HEK293 (cell line): Measurements from ENCODE around the gene ABLIM2.

Experiments
- CTCF ChIA-PET: fragments of 350-600 bp; formaldehyde crosslinking; extraction: SDS; loops from one replicate; lab custom pipeline; 2021; ENCODE audit warnings: antibody characterized with exemption; lab: Yijun Ruan, JAX
- POLR2A ChIA-PET: fragments of 300-600 bp; formaldehyde crosslinking; extraction: SDS; loops from one replicate; lab custom pipeline; 2020; ENCODE audit warnings: antibody characterized with exemption, inconsistent platforms; lab: Yijun Ruan, JAX
- H3K27ac ChIP-seq: fragments of 200-500 bp; sonication (Bioruptor generic); 2 replicates; pipeline ENCODE4 v1.5.1; 2014; ENCODE audit warnings: low read depth, low read length, control low read depth, inconsistent platforms; ENCODE audit errors: extremely low read depth
- H3K36me3 ChIP-seq, 2 experiments: fragments of 200-500 bp in 1 of 2; sonication (Bioruptor generic) in 1 of 2; 1 replicate in 1 of 2; 2 replicates in 1 of 2; pipeline ENCODE4 v1.5.1; 2014 to 2017; ENCODE audit warnings: inconsistent platforms in 2 of 2, low read length in 2 of 2; ENCODE audit not compliant: control insufficient read depth in 2 of 2, insufficient read depth in 1 of 2
- H3K4me1 ChIP-seq: fragments of 200-500 bp; sonication (Bioruptor generic); 2 replicates; pipeline ENCODE4 v1.5.1; 2014; ENCODE audit warnings: mild to moderate bottlenecking, low read length, inconsistent platforms; ENCODE audit not compliant: control insufficient read depth, insufficient read depth
- H3K4me3 ChIP-seq: 2 replicates; pipeline ENCODE4 v1.5.1; 2011; ENCODE audit warnings: low read depth, mild to moderate bottlenecking, control low read depth, low read length, moderate library complexity
- H3K9me3 ChIP-seq: fragments of 200-500 bp; sonication (Bioruptor generic); 2 replicates; pipeline ENCODE4 v1.5.1; 2014; ENCODE audit warnings: low read depth, low read length, inconsistent platforms; ENCODE audit not compliant: control insufficient read depth, insufficient read depth
- ATF2 ChIP-seq: fragments of 450-650 bp; formaldehyde crosslinking; IDR thresholded peaks from 2 replicates; pipeline ENCODE4 v1.5.1; 2016; ENCODE audit warnings: missing biosample characterization, missing genetic modification characterization, low read depth
- CTCF ChIP-seq: fragments of 450-650 bp; formaldehyde crosslinking; IDR thresholded peaks from 2 replicates; pipeline ENCODE4 v1.5.1; 2016; ENCODE audit warnings: missing biosample characterization, missing genetic modification characterization
- ELK4 ChIP-seq: IDR thresholded peaks from 2 replicates; pipeline ENCODE4 v1.6.1; 2011; ENCODE audit warnings: mild to moderate bottlenecking, low read depth, low read length, borderline replicate concordance
- HOXA7 ChIP-seq: sonication (generic); formaldehyde crosslinking; IDR thresholded peaks from 2 replicates; pipeline ENCODE4 v1.8.1; 2022; ENCODE audit warnings: missing genetic modification reagents, borderline replicate concordance
- OSR2 ChIP-seq: fragments of 450-650 bp; formaldehyde crosslinking; IDR thresholded peaks from 2 replicates; pipeline ENCODE4 v1.5.1; 2016; ENCODE audit warnings: missing biosample characterization, missing genetic modification characterization
- SALL2 ChIP-seq: fragments of 450-650 bp; formaldehyde crosslinking; IDR thresholded peaks from 2 replicates; pipeline ENCODE4 v1.5.0; 2017; ENCODE audit warnings: missing biosample characterization, mild to moderate bottlenecking, missing genetic modification characterization, borderline replicate concordance
- SCRT1 ChIP-seq: fragments of 450-650 bp; formaldehyde crosslinking; IDR thresholded peaks from 2 replicates; pipeline ENCODE4 v1.5.1; 2016; ENCODE audit warnings: missing biosample characterization, missing genetic modification characterization, borderline replicate concordance
- SCRT2 ChIP-seq: fragments of 450-650 bp; formaldehyde crosslinking; IDR thresholded peaks from 2 replicates; pipeline ENCODE4 v1.5.1; 2016; ENCODE audit warnings: missing biosample characterization, missing genetic modification characterization
- ZBTB8A ChIP-seq: fragments of 450-650 bp; formaldehyde crosslinking; IDR thresholded peaks from 2 replicates; pipeline ENCODE4 v1.5.1; 2016; ENCODE audit warnings: missing biosample characterization, missing genetic modification characterization
- ZFP69B ChIP-seq: fragments of 450-650 bp; formaldehyde crosslinking; IDR thresholded peaks from 2 replicates; pipeline ENCODE4 v1.5.1; 2016; ENCODE audit warnings: missing biosample characterization, missing genetic modification characterization
- ZNF121 ChIP-seq: fragments of 450-650 bp; formaldehyde crosslinking; IDR thresholded peaks from 2 replicates; pipeline ENCODE4 v1.5.1; 2016; ENCODE audit warnings: missing biosample characterization, missing genetic modification characterization
- ZNF155 ChIP-seq: fragments of 450-650 bp; formaldehyde crosslinking; IDR thresholded peaks from 2 replicates; pipeline ENCODE4 v1.5.1; 2016; ENCODE audit warnings: missing biosample characterization, missing genetic modification characterization
- ZNF214 ChIP-seq: fragments of 450-650 bp; formaldehyde crosslinking; IDR thresholded peaks from 2 replicates; pipeline ENCODE4 v1.5.1; 2017; ENCODE audit warnings: missing biosample characterization, mild to moderate bottlenecking, missing genetic modification characterization, borderline replicate concordance
- ZNF223 ChIP-seq: fragments of 450-650 bp; formaldehyde crosslinking; IDR thresholded peaks from 2 replicates; pipeline ENCODE4 v1.5.1; 2016; ENCODE audit warnings: missing biosample characterization, missing genetic modification characterization
- ZNF23 ChIP-seq: fragments of 450-650 bp; formaldehyde crosslinking; IDR thresholded peaks from 2 replicates; pipeline ENCODE4 v1.5.1; 2016; ENCODE audit warnings: missing biosample characterization, missing genetic modification characterization, borderline replicate concordance
- ZNF311 ChIP-seq: fragments of 450-650 bp; formaldehyde crosslinking; IDR thresholded peaks from 2 replicates; pipeline ENCODE4 v1.5.1; 2017; ENCODE audit warnings: missing biosample characterization, missing genetic modification characterization, borderline replicate concordance
- ZNF335 ChIP-seq: fragments of 450-650 bp; formaldehyde crosslinking; conservative IDR thresholded peaks from 2 replicates; pipeline ENCODE4 v1.5.1; 2016; ENCODE audit warnings: missing biosample characterization, missing genetic modification characterization
- ZNF366 ChIP-seq: fragments of 450-650 bp; formaldehyde crosslinking; conservative IDR thresholded peaks from 2 replicates; pipeline ENCODE4 v1.5.1; 2016; ENCODE audit warnings: missing biosample characterization, missing genetic modification characterization
- ZNF514 ChIP-seq: fragments of 450-650 bp; formaldehyde crosslinking; IDR thresholded peaks from 2 replicates; pipeline ENCODE4 v1.5.1; 2016; ENCODE audit warnings: missing biosample characterization, missing genetic modification characterization
- ZNF560 ChIP-seq: fragments of 450-650 bp; formaldehyde crosslinking; IDR thresholded peaks from 2 replicates; pipeline ENCODE4 v1.5.1; 2017; ENCODE audit warnings: missing biosample characterization, missing genetic modification characterization, borderline replicate concordance
- ZNF585B ChIP-seq: fragments of 450-650 bp; formaldehyde crosslinking; IDR thresholded peaks from 2 replicates; pipeline ENCODE4 v1.5.1; 2016; ENCODE audit warnings: missing biosample characterization, missing genetic modification characterization
- ZNF623 ChIP-seq: fragments of 450-650 bp; formaldehyde crosslinking; IDR thresholded peaks from 2 replicates; pipeline ENCODE4 v1.5.1; 2016; ENCODE audit warnings: missing biosample characterization, missing genetic modification characterization
- ZNF624 ChIP-seq: fragments of 450-650 bp; formaldehyde crosslinking; IDR thresholded peaks from 2 replicates; pipeline ENCODE4 v1.5.1; 2017; ENCODE audit warnings: missing biosample characterization, missing genetic modification characterization
- ZNF670 ChIP-seq: fragments of 450-650 bp; formaldehyde crosslinking; IDR thresholded peaks from 2 replicates; pipeline ENCODE4 v1.5.1; 2016; ENCODE audit warnings: missing biosample characterization, missing genetic modification characterization, low read depth
- TF ChIP-seq, protein P1 (sequence below): fragments of 450-650 bp; formaldehyde crosslinking; IDR thresholded peaks from 2 replicates; pipeline ENCODE4; 2016; ENCODE audit warnings: missing biosample characterization, missing genetic modification characterization
- TF ChIP-seq, protein P2 (sequence below): fragments of 450-650 bp; formaldehyde crosslinking; IDR thresholded peaks from 2 replicates; pipeline ENCODE4 v1.5.1; 2016; ENCODE audit warnings: missing biosample characterization, missing genetic modification characterization

ABLIM2 gene

DNA sequence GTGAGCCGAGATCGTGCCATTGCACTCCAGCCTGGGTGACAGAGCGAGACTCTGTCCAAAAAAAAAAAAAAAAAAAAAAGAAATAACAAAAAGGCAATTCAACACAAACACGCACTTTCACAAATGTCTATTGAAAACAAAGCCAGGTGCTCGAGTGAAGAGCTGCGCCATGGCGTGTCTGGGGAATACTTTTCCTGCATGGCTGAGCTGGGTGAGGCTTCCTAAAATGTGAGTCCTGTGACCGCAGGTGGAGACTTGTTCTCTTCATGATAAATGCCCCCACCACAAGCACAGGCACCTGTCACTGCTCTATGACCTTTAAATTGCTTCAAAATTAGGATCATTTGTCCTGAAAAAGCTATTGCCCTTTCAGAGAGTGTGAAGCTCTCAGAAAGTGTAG is 4.0 kb upstream of the ABLIM2 start:
- TF ChIP-seq ZBTB8A: no peak
- TF ChIP-seq, protein P1, sequence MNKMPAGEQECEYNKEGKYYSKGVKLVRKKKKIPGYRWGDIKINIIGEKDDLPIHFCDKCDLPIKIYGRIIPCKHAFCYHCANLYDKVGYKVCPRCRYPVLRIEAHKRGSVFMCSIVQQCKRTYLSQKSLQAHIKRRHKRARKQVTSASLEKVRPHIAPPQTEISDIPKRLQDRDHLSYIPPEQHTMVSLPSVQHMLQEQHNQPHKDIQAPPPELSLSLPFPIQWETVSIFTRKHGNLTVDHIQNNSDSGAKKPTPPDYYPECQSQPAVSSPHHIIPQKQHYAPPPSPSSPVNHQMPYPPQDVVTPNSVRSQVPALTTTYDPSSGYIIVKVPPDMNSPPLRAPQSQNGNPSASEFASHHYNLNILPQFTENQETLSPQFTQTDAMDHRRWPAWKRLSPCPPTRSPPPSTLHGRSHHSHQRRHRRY: no peak
- TF ChIP-seq ZNF121: no peak
- no peak for TF ChIP-seq ZNF514 (tag by site-specific recombination)
- no peak for TF ChIP-seq ATF2 (tag by site-specific recombination)
- TF ChIP-seq HOXA7 (CRISPR knock-in tag): no peak
- TF ChIP-seq ZFP69B (tag by site-specific recombination): no peak
- TF ChIP-seq ZNF223 (tag by site-specific recombination): no peak
- no peak for TF ChIP-seq OSR2 (tag by site-specific recombination)
- no peak for TF ChIP-seq SALL2
- TF ChIP-seq ZNF23 (tag by site-specific recombination): no peak
- no peak for TF ChIP-seq ZNF585B (tag by site-specific recombination)
- TF ChIP-seq ZNF670 (tag by site-specific recombination): no peak
- TF ChIP-seq ZNF624 (tag by site-specific recombination): no peak
- Histone ChIP-seq H3K27ac (no peak overlapping the region), H3K4me1 (no peaks in the 10 kb centered on the region), H3K4me3 (no peak overlapping the region), H3K9me3 (no peaks in the 10 kb centered on the region), H3K36me3 (no peaks in the 10 kb centered on the region)
- POLR2A ChIA-PET: no interaction called here
- CTCF ChIA-PET: no interaction called here

DNA sequence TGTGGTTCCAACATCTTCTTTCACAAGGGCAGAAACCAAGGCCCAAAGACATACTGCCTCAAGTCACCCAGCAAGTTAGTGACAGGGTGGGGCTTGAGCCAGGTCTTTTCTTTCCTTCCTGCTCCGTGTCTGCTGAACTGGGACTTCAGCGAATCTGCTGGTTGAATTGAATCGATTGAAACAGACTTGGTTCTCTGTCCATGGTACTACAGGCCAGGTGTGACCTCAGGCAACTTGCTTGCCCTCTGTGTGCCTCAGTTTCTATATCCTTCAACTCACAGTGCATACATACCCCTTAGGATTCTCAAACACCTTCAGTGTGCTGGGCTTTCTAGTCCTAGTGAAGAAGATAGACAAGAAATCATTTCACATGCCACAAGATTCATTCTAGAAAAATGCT is 2.0 kb upstream of the ABLIM2 start:
- H3K4me1 ChIP-seq: no peaks in the 10 kb centered on the region
- H3K4me3 ChIP-seq: no peak overlapping the region
- no peaks in the 10 kb centered on the region for H3K9me3 ChIP-seq
- CTCF ChIA-PET: no interaction called here
- H3K27ac ChIP-seq: no peak overlapping the region
- H3K36me3 ChIP-seq: no peaks in the 10 kb centered on the region
- no peak for TF ChIP-seq SCRT1
- no peak for TF ChIP-seq ZNF335 (tag by site-specific recombination)
- TF ChIP-seq, protein P2, sequence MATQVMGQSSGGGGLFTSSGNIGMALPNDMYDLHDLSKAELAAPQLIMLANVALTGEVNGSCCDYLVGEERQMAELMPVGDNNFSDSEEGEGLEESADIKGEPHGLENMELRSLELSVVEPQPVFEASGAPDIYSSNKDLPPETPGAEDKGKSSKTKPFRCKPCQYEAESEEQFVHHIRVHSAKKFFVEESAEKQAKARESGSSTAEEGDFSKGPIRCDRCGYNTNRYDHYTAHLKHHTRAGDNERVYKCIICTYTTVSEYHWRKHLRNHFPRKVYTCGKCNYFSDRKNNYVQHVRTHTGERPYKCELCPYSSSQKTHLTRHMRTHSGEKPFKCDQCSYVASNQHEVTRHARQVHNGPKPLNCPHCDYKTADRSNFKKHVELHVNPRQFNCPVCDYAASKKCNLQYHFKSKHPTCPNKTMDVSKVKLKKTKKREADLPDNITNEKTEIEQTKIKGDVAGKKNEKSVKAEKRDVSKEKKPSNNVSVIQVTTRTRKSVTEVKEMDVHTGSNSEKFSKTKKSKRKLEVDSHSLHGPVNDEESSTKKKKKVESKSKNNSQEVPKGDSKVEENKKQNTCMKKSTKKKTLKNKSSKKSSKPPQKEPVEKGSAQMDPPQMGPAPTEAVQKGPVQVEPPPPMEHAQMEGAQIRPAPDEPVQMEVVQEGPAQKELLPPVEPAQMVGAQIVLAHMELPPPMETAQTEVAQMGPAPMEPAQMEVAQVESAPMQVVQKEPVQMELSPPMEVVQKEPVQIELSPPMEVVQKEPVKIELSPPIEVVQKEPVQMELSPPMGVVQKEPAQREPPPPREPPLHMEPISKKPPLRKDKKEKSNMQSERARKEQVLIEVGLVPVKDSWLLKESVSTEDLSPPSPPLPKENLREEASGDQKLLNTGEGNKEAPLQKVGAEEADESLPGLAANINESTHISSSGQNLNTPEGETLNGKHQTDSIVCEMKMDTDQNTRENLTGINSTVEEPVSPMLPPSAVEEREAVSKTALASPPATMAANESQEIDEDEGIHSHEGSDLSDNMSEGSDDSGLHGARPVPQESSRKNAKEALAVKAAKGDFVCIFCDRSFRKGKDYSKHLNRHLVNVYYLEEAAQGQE (tag by site-specific recombination): peak; percentile 91
- no peak for TF ChIP-seq ZNF366 (tag by site-specific recombination)
- TF ChIP-seq SALL2: no peak
- POLR2A ChIA-PET: no interaction called here

DNA sequence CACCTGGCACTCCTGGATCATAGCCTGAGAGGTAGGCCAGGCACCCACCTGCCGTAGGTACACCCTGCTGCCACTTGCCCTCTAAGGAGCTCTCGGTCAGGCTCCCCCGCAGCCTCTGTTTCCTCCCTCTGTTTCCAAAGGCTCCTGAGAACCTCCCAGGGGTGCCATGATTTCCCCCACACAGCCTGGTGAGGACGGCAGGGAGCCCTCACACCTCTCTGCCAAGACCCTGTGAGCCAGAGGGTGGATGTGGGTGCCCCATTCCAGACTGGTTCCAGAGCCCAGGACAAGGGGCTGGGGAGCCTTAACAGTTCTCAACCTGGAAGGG is 1.6 kb upstream of the ABLIM2 start:
- ChIA-PET POLR2A (no interaction called here), CTCF (no interaction called here)
- Histone ChIP-seq H3K36me3 (no peaks in the 10 kb centered on the region), H3K27ac (no peak overlapping the region), H3K9me3 (no peaks in the 10 kb centered on the region), H3K4me1 (no peaks in the 10 kb centered on the region), H3K4me3 (no peak overlapping the region)
- TF ChIP-seq ZNF623 (tag by site-specific recombination) (no peak), ZNF214 (tag by site-specific recombination) (no peak), ZNF155 (tag by site-specific recombination) (no peak), ZNF311 (no peak), CTCF (no peak), ZNF560 (tag by site-specific recombination) (no peak), SCRT2 (no peak), ELK4 (no peak)
